NCI-H82 (cell line): Measurements from ENCODE around the gene BBS10.
"Not testable (repeated sequence)": the region's sequence is repeated elsewhere in the genome, so short reads cannot be mapped to it uniquely, and the experiment has no call there.

ENCODE experiments used
- DNase-seq: peaks from one replicate; lab custom pipeline; 2025; lab: John Stamatoyannopoulos, UW

The BBS10 gene

GRCh38 chr12:76348079-76348901 lies at the start of gene BBS10:
Gene BBS10 (minus strand): TSS chr12:76348415. CDS start chr12:76348358, 57 bp downstream.
- peak; percentile 95 for DNase-seq

GRCh38 chr12:76391461-76391860 lies 43.2 kb upstream of the BBS10 start:
- DNase-seq, result no peak

DNA sequence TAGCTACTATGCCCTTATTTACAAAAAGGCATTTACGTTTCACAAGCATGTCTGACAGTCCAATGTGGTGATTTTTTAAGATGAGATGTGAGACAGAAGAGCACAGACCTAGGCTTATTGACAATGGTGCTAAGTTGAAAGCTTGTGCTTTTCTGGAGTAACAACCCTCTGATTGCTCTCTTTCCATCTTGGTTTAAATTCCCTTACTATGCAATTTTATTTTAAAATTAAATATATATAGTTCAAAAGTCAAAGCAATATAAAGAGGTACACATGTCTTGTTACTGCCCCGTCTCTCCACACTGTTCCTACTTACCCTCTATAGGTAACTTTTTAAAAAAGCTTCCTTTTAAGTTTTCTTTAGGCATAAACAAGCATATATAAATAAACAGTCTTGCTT lies 39.4 kb upstream of the BBS10 start:
- DNase-seq, result no peak

DNA sequence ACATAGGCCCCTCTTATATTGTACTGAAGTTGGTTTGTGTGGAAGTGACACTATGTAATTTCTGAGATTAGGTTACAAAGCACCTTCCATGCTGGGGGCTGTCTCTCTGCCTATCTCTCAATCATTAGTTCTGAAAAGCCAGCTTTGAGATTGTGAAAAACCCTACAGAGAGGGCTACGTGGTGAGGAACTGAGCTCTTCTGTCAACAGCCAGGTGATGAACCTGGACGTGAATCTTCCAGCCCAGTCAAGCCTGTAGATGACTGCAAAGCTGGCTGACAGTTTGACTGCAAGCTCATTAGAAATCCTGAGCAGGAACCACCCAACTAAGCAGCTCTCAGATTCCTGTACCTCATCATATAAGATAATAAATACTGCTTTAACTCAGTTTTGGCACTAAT lies 36.3 kb upstream of the BBS10 start:
- no peak for DNase-seq

GRCh38 chr12:76383988-76384387 lies 35.8 kb upstream of the BBS10 start:
- DNase-seq, result no peak

- no peak for DNase-seq
Observed at GRCh38 chr12:76379261-76379660, 31.0 kb upstream of the BBS10 start.

GRCh38 chr12:76376876-76377275 lies 28.7 kb upstream of the BBS10 start:
- not testable (repeated sequence) for DNase-seq

GRCh38 chr12:76375939-76376338 lies 27.7 kb upstream of the BBS10 start:
- DNase-seq, result no peak

DNA sequence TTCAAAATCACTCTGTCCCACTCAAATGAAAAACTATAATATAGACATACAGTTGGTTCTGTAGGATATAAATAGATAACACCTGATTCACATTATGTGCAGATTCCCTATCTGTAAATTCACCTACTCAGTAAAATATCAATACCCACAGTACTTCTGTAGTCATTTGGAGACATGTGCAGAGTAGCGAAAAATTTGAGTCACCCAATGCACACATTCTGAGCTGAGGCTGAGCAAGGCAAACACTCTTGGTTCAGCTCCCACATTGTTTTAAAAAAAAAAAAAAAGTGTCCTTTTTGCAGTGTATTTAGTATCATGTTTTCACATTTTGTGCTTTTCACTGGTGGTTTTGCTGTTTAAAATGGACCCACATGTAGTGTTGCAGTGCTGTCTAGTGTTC lies 27.3 kb upstream of the BBS10 start:
- DNase-seq, result no peak

DNA sequence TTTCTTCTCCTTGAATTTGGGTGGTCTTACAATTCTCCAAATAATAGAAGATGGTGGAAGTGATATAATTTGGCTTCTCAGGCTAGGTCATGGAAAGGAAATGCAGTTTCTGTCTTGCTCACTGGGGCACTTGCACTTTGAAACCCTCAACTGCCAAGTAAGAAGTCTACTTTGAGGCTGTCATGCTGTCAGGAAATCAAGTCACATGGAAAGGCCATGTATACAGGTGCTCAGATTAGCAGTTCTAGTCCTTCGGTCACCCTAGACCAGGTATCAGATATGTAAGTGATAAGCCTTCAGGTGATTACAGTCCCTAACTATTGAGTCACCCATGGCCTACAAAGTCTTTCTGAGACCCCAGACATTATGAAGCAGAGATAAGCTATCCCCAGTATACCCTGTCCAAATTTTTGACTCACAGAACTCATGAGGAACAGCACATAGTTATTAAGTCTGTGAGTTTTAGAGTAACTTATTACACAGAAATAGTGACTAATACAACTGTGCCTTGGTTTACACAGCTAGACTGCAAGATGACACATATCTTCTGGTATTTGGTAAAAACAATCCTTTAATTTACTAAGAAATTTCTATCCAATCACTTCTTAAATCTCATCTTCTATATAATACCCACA lies 26.3 kb upstream of the BBS10 start:
- no peak for DNase-seq

DNA sequence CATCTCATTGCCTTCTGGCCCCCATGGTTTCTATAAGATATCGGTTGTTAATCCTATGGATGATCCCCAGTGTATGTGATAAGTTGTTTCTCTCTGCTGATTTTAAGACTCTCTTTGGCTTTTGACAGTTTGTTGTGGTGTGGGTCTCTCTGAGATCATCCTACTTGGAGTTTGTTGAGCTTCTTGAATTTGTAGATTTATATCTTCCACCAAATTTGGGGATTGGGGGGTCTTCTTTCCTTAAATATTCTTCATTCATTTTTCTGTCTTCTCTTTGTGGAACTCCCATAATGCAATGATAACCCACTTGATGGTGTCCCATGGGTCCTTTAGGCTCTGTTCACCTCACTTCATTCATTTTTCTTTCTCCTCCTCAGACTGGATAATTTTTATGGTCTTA lies 20.0 kb upstream of the BBS10 start:
- DNase-seq, result no peak

DNA sequence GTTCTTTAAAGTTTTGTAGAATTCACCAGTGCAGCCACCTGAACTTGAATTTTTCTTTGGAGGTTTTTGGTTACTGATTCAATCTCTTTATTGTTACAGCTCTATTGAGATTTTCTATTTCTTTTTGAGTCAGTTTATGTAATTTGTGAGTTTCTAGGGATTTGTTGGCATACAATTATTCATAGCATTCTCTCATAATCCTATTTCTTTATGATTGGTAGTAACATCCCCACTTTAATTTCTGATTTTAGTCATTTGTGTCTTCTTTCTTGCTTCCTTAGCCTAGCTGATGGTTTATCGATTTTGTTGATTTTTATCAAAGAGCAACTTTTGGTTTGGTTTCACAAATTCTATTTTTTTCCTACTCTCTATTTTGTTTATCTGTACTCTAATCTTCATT lies 17.9 kb upstream of the BBS10 start:
- DNase-seq, result no peak

DNA sequence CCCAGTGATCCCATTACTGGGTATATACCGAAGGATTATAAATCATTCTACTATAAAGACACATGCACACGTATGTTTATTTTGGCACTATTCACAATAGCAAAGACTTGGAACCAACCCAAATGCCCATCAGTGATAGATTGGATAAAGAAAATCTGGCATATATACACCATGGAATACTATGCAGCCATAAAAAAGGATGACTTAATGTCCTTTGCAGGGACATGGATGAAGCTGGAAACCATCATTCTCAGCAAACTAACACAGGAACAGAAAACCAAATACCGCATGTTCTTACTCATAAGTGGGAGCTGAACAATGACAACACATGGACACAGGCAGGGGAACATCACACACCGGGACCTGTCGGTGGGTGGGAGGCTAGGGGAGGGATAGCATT lies 15.9 kb upstream of the BBS10 start:
- DNase-seq, result not testable (repeated sequence)

DNA sequence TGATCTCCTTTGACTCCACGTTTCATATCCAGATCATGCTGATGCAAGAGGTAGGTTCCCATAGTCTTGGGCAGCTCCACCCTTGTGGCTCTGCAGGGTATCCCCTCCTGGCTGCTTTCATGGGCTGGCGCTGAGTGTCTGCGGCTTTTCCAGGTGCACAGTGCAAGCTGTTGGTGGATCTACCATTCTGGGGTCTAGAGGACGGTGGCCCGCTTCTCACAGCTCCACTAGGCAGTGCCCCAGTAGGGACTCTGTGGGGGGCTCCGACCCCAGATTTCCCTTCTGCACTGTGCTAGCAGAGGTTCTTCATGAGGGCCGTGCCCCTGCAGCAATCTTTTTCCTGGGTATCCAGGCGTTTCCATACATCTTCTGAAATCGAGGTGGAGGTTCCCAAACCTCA lies 12.1 kb upstream of the BBS10 start:
- DNase-seq, result no peak

DNA sequence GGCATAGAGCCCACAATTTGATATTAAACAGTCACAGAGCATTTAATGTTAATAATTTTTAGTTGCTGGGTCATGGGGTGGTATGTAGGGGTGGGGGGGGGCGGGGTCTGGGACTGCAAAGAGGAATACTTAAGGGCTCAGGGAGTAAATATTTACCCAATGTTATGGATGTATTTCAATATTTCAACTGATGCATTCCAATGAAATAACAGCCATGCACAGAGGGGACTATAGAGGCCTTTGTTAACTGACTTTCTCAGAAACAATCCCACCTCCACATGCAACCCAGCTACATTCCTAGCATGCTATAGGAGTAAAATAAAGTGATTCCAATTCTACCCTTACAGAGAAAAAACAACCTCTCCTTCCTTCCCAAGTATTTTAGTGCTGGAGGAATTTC lies 7.9 kb upstream of the BBS10 start:
- DNase-seq, result no peak

DNA sequence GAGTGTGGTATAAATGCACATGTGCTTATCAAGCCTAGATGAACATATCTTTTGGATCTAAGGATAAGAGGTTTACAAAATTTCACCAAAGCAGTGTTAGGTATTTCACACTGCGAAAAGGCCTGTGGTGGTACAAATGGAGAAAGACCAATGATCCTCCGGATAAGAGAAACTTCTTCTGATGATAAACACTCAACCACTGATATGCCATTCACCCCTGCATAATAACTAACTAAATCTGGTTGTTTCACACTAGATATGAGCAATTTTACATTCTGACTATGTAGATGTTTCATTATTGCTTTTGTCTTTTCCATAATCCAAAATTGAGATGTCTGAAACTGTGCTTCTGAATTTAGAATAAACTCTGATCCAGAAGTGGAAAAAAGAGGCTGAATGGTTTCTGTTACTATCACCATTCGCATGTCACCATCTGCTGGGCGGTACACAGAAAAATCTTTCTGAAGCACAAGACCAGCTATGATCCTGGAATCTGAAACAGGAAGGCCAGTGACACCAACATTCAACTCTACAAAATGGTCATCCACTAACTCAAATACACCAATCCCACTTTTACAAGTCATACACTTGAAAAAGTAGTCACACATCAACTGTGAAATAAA lies 1.3 kb downstream of the BBS10 start:
- DNase-seq, result peak; percentile 35

GRCh38 chr12:76346236-76346635 lies 2.0 kb downstream of the BBS10 start:
- no peak for DNase-seq

DNA sequence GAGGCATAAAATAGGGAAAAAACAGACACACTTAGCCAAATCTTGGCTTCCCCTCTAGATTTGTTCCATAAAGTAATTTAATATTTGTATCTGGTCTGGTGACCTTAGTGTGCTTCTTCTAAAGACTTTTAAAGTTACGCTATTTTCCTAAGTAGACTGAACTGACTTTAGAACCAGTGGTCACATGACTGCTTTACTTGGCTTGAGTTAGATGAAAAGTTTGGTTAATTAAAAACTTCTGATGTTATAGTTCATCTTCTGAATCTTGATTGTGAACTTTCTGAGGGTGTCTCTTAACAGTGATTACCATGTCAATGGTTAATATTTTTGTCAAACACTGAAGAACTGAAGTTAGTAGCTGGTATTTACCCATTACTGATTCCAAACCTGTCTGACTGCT lies 2.6 kb downstream of the BBS10 start:
- DNase-seq, result no peak

DNA sequence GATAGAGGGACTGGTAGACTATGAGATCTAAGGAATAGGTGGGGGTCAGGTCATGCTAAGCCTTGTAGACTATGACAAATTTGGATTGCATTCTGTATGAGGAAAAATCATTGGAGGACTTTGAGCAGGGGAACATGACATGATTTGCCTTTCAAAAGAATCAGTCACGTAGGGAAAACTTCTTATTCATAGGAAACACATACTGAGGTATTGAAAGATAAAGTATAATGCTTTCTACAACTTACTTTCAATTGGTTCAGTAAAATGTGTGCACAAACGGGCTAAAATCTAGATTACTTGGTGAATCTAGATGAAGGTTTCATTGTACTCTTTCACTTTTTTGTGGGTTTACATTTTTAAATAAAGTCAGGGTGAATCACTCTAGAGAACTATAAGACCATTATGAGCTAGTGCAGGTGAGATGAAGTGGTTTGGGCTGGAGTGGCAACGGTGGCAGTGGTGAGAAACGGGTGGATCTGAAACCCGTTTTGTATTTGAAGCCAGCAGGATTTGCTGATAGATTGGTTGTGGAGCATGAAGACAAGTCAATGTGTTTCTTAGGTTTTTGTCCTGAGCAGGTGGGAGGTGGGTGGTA lies 6.7 kb downstream of the BBS10 start:
- DNase-seq, result no peak

DNA sequence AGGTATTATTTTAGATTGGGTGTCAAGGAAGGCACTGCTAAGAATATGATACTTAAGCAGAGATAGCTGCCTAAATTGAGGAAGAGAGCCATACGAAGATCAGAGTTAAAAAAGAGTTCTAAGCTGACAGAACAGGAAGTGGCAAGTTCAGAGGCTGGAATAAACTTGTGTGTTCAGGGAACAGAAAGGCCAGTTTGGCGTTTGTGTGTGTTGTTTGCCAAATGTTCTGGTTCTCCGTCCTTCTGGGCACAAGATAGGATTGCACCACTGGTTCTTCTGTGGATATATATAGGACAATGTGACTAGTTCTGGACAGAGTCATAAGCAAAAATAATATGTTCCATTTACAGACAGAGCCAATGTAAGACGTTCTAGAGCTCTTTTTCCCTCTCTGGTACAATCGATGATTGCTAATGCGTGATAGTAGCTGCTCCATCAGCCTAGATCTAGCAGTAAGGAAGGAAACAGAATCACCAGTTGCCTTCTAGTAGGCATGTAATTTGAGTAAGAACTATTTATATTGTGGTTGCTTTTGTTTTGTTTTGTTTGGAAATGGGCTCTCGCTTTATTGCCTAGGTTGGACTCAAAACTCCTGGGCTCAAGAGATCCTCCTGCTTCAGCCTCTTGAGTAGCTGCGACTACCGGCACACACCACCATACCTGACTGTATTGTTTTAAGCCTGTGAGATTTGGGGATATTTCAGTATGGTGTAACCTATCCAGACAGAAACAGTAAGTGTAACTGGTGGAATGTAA lies 7.4 kb downstream of the BBS10 start:
- no peak for DNase-seq

DNA sequence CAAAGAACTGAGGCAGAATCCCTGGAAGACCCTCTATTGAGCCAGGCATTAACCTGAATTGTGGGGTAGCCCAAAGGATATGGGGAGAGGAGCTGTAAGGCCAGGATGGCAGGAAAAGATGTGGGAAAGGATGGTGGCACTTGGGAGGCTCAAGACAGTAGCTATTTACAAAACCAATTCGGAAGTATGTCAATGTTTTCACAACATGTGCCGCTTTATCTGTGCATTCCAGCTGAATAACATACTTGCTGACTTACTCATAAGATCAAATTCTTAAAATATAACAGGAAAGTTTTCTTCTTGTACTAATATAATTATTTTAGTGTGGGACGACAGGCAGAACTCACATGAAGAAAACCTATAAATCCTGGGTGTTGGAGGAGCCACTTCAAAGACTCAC lies 10.6 kb downstream of the BBS10 start:
- DNase-seq, result no peak

GRCh38 chr12:76332606-76333005 lies 15.6 kb downstream of the BBS10 start:
- DNase-seq, result no peak
